GM23248 (cell line): ENCODE measurements around the gene HOXB6. TPM values are rescaled to one million over a fixed set of nuclear protein-coding genes. Genes with fewer than 3 reads are reported as not detected.

Experiments
- DNase-seq: peaks from one replicate; pipeline ENCODE4 v3.0.0-alpha.2; 2015
- H2AFZ ChIP-seq: fragments of 200-600 bp; sonication (generic); 2 replicates; pipeline ENCODE4 v1.6.1; 2016; ENCODE audit warnings: antibody characterized with exemption
- H3F3A ChIP-seq: fragments of 200-600 bp; sonication (generic); 2 replicates; pipeline ENCODE4 v1.6.1; 2016; ENCODE audit warnings: mild to moderate bottlenecking, antibody characterized with exemption, mixed run types; ENCODE audit not compliant: insufficient read depth
- H3K27ac ChIP-seq: fragments of 200-600 bp; sonication (generic); 2 replicates; pipeline ENCODE4 v1.5.1; 2016; ENCODE audit warnings: mild to moderate bottlenecking
- H3K27me3 ChIP-seq: fragments of 200-600 bp; sonication (generic); replicated peaks from 2 replicates; pipeline ENCODE4 v1.6.1; 2016; ENCODE audit warnings: mild to moderate bottlenecking; ENCODE audit not compliant: insufficient read depth
- H3K36me3 ChIP-seq: fragments of 200-600 bp; sonication (generic); 2 replicates; pipeline ENCODE4 v1.6.1; 2016; ENCODE audit warnings: low read depth, mild to moderate bottlenecking
- H3K4me1 ChIP-seq: fragments of 200-600 bp; sonication (generic); 2 replicates; pipeline ENCODE4 v1.6.1; 2016; ENCODE audit warnings: mild to moderate bottlenecking; ENCODE audit not compliant: insufficient read depth
- H3K4me2 ChIP-seq: fragments of 200-600 bp; sonication (generic); one replicate; pipeline ENCODE4 v1.6.1; 2016; ENCODE audit warnings: mild to moderate bottlenecking; ENCODE audit not compliant: unreplicated experiment
- H3K4me3 ChIP-seq: fragments of 200-600 bp; sonication (generic); 2 replicates; pipeline ENCODE4 v1.5.1; 2016; ENCODE audit warnings: mild to moderate bottlenecking
- H3K79me2 ChIP-seq: fragments of 200-600 bp; sonication (generic); 2 replicates; pipeline ENCODE4 v1.6.1; 2016; ENCODE audit warnings: mild to moderate bottlenecking; ENCODE audit not compliant: insufficient read depth
- H3K9ac ChIP-seq: fragments of 200-600 bp; sonication (generic); 2 replicates; pipeline ENCODE4 v1.6.1; 2016; ENCODE audit warnings: mild to moderate bottlenecking
- H3K9me2 ChIP-seq: fragments of 200-600 bp; sonication (generic); 2 replicates; pipeline ENCODE4 v1.6.1; 2016; ENCODE audit warnings: mixed run types, mild to moderate bottlenecking, moderate library complexity; ENCODE audit not compliant: insufficient read depth
- H3K9me3 ChIP-seq: fragments of 200-600 bp; sonication (generic); one replicate; pipeline ENCODE4 v1.6.1; 2017; ENCODE audit warnings: low read depth
- H4K20me1 ChIP-seq: fragments of 200-600 bp; sonication (generic); 2 replicates; pipeline ENCODE4 v1.6.0; 2016; ENCODE audit not compliant: insufficient read depth
- EZH2 ChIP-seq: fragments of 200-600 bp; sonication (generic); IDR thresholded peaks from 2 replicates; pipeline ENCODE4 v1.6.1; 2018; ENCODE audit warnings: antibody characterized with exemption, mild to moderate bottlenecking; ENCODE audit not compliant: insufficient read depth, poor library complexity, severe bottlenecking
- EZH2phosphoT487 ChIP-seq: fragments of 200-600 bp; sonication (generic); IDR thresholded peaks from 2 replicates; pipeline ENCODE4 v1.6.1; 2018; ENCODE audit warnings: antibody characterized with exemption, moderate library complexity, mild to moderate bottlenecking, low read depth; ENCODE audit not compliant: insufficient read depth
- WGBS, 2 experiments: methylation state at CpG; one replicate each; pipeline ENCODE4 v1.1.6; 2015 to 2017; ENCODE audit warnings: low lambda C conversion rate in 2 of 2, low coverage in 1 of 2; ENCODE audit errors: missing lambda C conversion rate in 2 of 2; 5-methylcytosine and 5-hydroxymethylcytosine counted together
- in situ Hi-C: fragments of 300-500 bp; cut with MboI; formaldehyde crosslinking; loops from 2 replicates; pipeline ENCODE4 v1.15.0; 2020
- polyA plus RNA-seq: library from polyadenylated mRNA; unstranded; fragments of >200 nt; fragmentation: Nextera tagmentation; extraction: Ambion mirVana; gene quantifications from 2 replicates; pipeline ENCODE4 v1.2.1, GENCODE V29; 2016
- total RNA-seq: library from RNA; depleted of rRNA; stranded (reverse); fragments of >200 nt; shearing (Covaris generic); gene quantifications from 2 replicates; pipeline ENCODE4 v1.2.3, GENCODE V29; 2014

HOXB6 gene
- total and polyA plus RNA-seq, 2 experiments from 2014 or later: 6.2 to 7.5 TPM

DNA sequence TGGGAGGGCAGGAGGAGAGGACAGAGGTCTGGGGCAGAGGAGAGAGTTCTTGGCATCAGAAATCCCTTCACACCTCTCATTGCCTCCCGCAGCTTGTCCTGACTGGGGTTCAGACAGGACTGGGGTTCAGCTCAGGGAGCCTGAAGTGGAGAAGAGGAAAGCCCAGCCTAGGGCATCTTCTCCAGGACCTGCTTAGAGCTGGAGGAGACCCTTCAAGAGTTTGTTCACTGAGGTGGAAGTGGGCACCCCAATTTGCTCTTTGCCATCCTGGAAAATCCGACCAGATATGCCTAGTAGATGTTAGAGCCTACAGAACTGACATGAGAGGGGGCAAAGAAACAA, 16.7 kb downstream of the HOXB6 start:
- Histone ChIP-seq H3F3A (peaks cover 23% of the 10 kb centered on the region; the same call in 1 of the 2 replicates), H3K9me3 (no peaks in the 10 kb centered on the region), H3K4me2 (no peak overlapping the region), H3K9me2 (no peaks in the 10 kb centered on the region), H3K36me3 (no peaks in the 10 kb centered on the region), H2AFZ (no peak overlapping the region), H3K79me2 (peaks cover 12% of the 10 kb centered on the region), H3K27me3 (no peaks in the 10 kb centered on the region), H3K4me1 (peaks cover 20% of the 10 kb centered on the region), H3K4me3 (no peak overlapping the region), H4K20me1 (no peaks in the 10 kb centered on the region), H3K27ac (no peak overlapping the region), H3K9ac (no peak overlapping the region)
- TF ChIP-seq EZH2: no peak
- DNase-seq: no peak
- WGBS, 2 experiments: 96 to 100% methylated on average over 2 of the region's 2 CpGs
- in situ Hi-C loops: no loop called here

DNA sequence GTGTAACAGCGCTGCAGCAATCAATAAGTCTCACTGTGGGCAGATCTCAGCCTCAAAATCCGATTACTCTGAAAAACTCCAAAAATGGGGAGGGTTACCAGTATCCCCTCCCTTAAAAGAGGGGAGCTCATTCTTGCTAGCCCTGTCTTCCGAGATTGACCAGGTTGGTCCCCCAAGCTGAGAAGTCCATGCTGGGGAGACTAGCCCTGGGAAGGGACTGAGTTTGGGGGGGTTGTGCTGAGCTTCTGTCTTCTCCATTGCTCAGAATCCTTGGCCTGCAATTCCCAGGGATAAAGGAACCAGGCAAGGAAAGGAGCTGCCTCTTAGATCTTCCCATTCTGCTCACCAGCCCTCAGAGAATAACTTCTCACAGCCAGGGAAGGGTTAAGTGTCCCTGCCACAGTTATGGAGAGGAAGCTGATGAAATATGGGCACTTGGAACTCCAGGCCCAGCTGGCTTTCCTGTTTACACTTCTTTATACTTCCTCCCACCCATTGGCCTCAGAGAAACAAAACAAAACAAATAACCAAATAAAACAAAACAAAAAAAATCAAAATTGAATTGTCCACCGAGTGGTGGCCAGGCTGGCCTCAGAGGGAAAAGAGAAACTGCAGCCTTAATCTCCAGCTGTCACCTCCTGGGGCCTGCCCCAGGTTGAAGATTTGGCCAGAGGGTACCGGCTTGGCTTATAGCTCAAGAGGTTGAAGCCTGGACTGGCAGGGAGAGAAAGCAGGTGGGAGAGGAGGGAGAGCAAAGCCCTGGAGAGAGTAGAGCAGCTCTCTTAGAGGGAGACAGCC, 17.3 kb downstream of the HOXB6 start:
- Histone ChIP-seq H3K36me3 (no peaks in the 10 kb centered on the region), H4K20me1 (no peaks in the 10 kb centered on the region), H3K9me3 (no peaks in the 10 kb centered on the region), H3F3A (peaks cover 28% of the 10 kb centered on the region; the same call in 1 of the 2 replicates), H3K4me3 (no peak overlapping the region), H3K4me1 (peaks cover 26% of the 10 kb centered on the region), H3K9me2 (no peaks in the 10 kb centered on the region), H3K27me3 (no peaks in the 10 kb centered on the region), H3K79me2 (peaks cover 13% of the 10 kb centered on the region), H3K4me2 (peak overlapping the region; percentile 11), H2AFZ (no peak overlapping the region), H3K27ac (no peak overlapping the region), H3K9ac (0 out of 2 replicates have a peak overlapping the region, but pooled peaks have one; percentile 5)
- WGBS, 2 experiments: 92 to 96% methylated on average over 5 of the region's 5 CpGs
- in situ Hi-C loops: no loop called here
- DNase-seq: no peak
- TF ChIP-seq EZH2: no peak

DNA sequence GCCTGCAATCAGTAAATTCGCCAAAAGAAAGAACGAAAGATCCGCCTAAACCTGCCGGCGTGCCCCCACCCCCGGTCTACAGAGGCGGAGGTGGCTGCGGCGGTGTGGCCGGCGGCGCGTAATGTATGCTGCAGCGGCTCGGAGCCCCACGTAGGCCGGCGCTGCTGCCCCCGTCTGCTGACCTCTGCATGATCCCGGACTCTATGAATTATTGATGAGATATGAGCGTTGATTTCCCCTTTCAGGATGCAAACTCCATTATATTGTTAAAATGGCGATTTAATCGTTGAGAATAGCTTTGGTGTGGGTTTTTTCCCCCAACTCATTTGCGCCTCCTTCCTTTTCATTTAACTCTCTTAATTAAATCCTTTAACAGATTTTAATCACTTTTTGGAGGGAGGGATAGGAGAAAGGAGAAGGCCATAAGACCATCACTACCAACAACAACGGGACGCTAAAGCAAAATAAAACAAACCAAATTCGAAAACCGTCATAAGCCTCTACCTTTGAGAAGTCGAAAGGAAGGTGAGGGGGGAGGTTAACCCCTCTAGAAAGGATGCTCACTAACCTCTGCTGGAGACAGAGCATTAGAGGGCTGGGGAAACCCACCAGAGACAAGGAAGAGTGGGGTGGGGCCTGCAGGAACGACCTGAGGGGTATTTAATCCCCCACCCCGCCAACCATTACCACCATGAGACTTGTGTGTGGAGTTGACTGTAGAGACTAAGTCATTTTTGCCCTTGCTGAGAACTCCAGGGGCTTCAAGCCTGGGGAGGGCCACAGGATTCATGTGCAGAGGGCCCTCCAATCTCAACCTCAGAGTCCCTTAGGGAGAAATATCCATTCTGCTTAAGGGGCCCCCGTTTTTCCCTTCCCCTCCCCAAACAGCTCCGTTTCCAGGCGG, 18.2 kb downstream of the HOXB6 start:
- Histone ChIP-seq H3K36me3 (no peaks in the 10 kb centered on the region), H3K4me1 (peaks cover 27% of the 10 kb centered on the region), H3F3A (peaks cover 30% of the 10 kb centered on the region; the same call in 1 of the 2 replicates), H3K4me2 (peak overlapping the region; percentile 94), H3K9me2 (no peaks in the 10 kb centered on the region), H3K27ac (peak overlapping the region; percentile 65; the same call in 1 of the 2 replicates), H3K79me2 (peaks cover 21% of the 10 kb centered on the region), H4K20me1 (no peaks in the 10 kb centered on the region), H3K27me3 (no peaks in the 10 kb centered on the region), H2AFZ (peak overlapping the region; percentile 96), H3K9ac (peak overlapping the region; percentile 78), H3K9me3 (no peaks in the 10 kb centered on the region), H3K4me3 (peak overlapping the region; percentile 90)
- in situ Hi-C loops: no loop called here
- TF ChIP-seq EZH2: no peak
- no peak for TF ChIP-seq EZH2phosphoT487
- 76 to 78% methylated on average over 34 of the region's 34 CpGs for WGBS, 2 experiments
- no peak for DNase-seq

DNA sequence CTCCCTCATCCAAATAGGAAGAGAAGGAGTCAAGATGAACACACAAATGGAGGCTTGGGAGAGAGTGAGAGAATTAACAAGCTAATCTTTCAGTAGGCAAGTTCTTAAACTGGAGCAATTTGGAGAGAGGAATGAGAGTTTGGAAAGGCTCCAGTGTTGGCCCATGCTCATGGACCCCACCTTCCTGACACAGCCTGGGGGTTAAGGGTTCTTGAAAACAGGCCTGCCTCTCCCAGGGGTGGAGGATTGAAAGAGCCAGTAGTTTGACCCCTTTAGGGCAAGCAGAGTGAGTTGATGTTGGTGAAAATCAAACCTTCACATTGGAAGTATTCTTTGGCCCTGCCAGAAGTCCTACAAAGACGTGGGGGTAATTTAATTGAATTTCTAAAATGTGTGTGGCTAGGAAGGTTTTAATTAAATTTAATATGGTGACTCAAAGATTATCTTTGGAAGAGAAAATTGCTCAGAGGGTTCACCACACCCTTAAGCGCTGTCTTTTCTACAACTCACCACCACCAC, 20.5 kb downstream of the HOXB6 start:
- in situ Hi-C loops: no loop called here
- Histone ChIP-seq H2AFZ (no peak overlapping the region), H3K9ac (0 out of 2 replicates have a peak overlapping the region, but pooled peaks have one; percentile 6), H3K4me2 (peak overlapping the region; percentile 94), H3K9me3 (no peaks in the 10 kb centered on the region), H3F3A (peaks cover 30% of the 10 kb centered on the region; the same call in 1 of the 2 replicates), H3K4me3 (peak overlapping the region; percentile 90), H3K27me3 (no peaks in the 10 kb centered on the region), H3K27ac (peak overlapping the region; percentile 65), H3K4me1 (peaks cover 27% of the 10 kb centered on the region), H4K20me1 (no peaks in the 10 kb centered on the region), H3K36me3 (no peaks in the 10 kb centered on the region), H3K79me2 (peaks cover 45% of the 10 kb centered on the region), H3K9me2 (no peaks in the 10 kb centered on the region)
- 0% methylated on average over 2 of the region's 2 CpGs for WGBS, 2 experiments
- no peak for TF ChIP-seq EZH2
- no peak for TF ChIP-seq EZH2phosphoT487
- DNase-seq: peak; percentile 76
